Brain pericyte (primary cell): ENCODE measurements around the gene KAZN.

Experiments used
- DNase-seq: peaks from one replicate; pipeline ENCODE4 v3.0.0-alpha.2; 2012; ENCODE audit warnings: low read depth, low spot score

Gene KAZN

GRCh38 chr1:15081102-15081501 lies 482.6 kb downstream of the KAZN start:
- DNase-seq = no peak

- DNase-seq = no peak
Observed at GRCh38 chr1:15083578-15083977, 485.1 kb downstream of the KAZN start.

- no peak for DNase-seq
Observed at GRCh38 chr1:15088281-15088971, 489.9 kb downstream of the KAZN start.

- DNase-seq = no peak
Observed at GRCh38 chr1:15089258-15089992, 490.9 kb downstream of the KAZN start.

GRCh38 chr1:15090373-15090772 lies 491.9 kb downstream of the KAZN start:
- no peak for DNase-seq

GRCh38 chr1:15094056-15094455 lies 495.6 kb downstream of the KAZN start:
- DNase-seq = no peak

GRCh38 chr1:15094719-15095495 lies 496.4 kb downstream of the KAZN start:
- no peak for DNase-seq

- DNase-seq = no peak
Observed at GRCh38 chr1:15095496-15095875, 497.0 kb downstream of the KAZN start.

GRCh38 chr1:15096293-15096692 lies 497.8 kb downstream of the KAZN start:
- DNase-seq = no peak

GRCh38 chr1:15098176-15099125 lies 500.0 kb downstream of the KAZN start:
- DNase-seq = no peak

GRCh38 chr1:15099441-15100120 lies 501.1 kb downstream of the KAZN start:
- DNase-seq = no peak

GRCh38 chr1:15100121-15100879 lies 501.8 kb downstream of the KAZN start:
- DNase-seq = no peak

- DNase-seq = no peak
Observed at GRCh38 chr1:15100880-15101760, 502.6 kb downstream of the KAZN start.

- DNase-seq = no peak
Observed at GRCh38 chr1:15101801-15102200, 503.3 kb downstream of the KAZN start.

- DNase-seq = no peak
Observed at GRCh38 chr1:15102646-15103045, 504.2 kb downstream of the KAZN start.

- no peak for DNase-seq
Observed at GRCh38 chr1:15103211-15103610, 504.7 kb downstream of the KAZN start.

GRCh38 chr1:15103906-15104305 lies 505.4 kb downstream of the KAZN start:
- DNase-seq = no peak

- no peak for DNase-seq
Observed at GRCh38 chr1:15104768-15105167, 506.3 kb downstream of the KAZN start.

GRCh38 chr1:15106608-15107007 lies 508.1 kb downstream of the KAZN start:
- DNase-seq = no peak
